Measurements from ENCODE around the gene STX8.

STX8 gene

GRCh38 chr17:9292561-9292941 is 283.1 kb downstream of the STX8 start:
- H3K4me3 ChIP-seq (ENCODE audit: low read length) = no peak overlapping the region
- DNase-seq (ENCODE audit: low read depth) = peak; percentile 43
- TF ChIP-seq, protein P1, sequence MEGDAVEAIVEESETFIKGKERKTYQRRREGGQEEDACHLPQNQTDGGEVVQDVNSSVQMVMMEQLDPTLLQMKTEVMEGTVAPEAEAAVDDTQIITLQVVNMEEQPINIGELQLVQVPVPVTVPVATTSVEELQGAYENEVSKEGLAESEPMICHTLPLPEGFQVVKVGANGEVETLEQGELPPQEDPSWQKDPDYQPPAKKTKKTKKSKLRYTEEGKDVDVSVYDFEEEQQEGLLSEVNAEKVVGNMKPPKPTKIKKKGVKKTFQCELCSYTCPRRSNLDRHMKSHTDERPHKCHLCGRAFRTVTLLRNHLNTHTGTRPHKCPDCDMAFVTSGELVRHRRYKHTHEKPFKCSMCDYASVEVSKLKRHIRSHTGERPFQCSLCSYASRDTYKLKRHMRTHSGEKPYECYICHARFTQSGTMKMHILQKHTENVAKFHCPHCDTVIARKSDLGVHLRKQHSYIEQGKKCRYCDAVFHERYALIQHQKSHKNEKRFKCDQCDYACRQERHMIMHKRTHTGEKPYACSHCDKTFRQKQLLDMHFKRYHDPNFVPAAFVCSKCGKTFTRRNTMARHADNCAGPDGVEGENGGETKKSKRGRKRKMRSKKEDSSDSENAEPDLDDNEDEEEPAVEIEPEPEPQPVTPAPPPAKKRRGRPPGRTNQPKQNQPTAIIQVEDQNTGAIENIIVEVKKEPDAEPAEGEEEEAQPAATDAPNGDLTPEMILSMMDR (conservative IDR thresholded peaks at IDR 0.05; ENCODE audit: low read length) = no peak

DNA sequence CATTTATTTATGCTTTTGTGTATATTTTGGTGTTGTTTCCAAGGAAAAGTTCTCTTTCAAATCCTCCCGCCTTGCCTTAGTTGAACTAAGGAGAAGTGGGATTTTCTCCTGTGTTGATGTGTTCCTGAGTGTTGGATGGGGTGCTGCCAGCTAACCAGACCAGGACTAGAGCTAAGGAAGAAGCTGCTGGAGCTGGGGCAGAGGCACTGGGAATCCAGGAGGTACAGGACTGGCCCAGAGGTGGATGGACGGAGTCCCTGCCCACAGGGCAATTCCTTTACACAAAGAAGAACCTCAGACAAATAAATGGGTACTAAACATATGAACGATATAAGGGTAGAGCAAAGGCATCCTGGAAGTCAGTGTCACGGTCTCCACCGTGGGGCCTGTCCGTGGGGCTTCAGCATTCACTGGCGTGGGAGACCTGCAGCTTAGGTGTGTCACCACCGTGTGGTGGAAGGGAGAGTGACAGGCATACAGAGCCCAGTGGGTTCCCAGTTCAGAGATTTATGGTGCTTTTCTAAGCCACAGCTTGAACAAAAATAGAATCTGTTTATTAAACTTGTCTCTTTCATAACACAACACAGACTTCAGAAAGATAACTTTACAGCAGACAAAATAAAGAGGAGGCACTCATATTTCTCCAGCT is 283.6 kb downstream of the STX8 start:
- peak; percentile 31 for DNase-seq (ENCODE audit: low read depth)
- TF ChIP-seq, protein P1 (conservative IDR thresholded peaks at IDR 0.05; ENCODE audit: low read length) = peak; percentile 75
- no peak overlapping the region for H3K4me3 ChIP-seq (ENCODE audit: low read length)

GRCh38 chr17:9290226-9290613 is 285.4 kb downstream of the STX8 start:
- TF ChIP-seq, protein P1 (conservative IDR thresholded peaks at IDR 0.05; ENCODE audit: low read length) = no peak
- no peak overlapping the region for H3K4me3 ChIP-seq (ENCODE audit: low read length)
- DNase-seq (ENCODE audit: low read depth) = no peak

DNA sequence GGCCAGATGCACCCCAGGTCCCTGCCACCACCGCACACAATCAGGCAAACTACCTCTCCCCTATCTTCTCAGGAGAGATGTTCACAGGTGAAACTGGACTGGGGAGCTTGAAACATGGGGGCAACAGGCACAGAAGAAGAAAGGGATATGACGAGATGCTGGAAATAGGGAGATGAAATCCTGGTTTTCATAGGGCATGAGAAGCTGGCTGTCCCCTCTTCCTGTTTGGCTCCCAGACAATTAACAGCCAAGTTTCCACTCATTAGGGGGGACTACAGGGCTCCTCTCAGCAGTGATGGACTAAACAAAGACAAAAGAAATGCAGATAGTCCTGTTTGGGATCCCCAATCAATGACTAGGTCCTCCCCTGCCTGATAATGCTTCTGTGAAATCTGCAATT is 288.3 kb downstream of the STX8 start:
- DNase-seq (ENCODE audit: low read depth) = no peak
- H3K4me3 ChIP-seq (ENCODE audit: low read length) = no peak overlapping the region
- TF ChIP-seq, protein P1 (conservative IDR thresholded peaks at IDR 0.05; ENCODE audit: low read length) = no peak

GRCh38 chr17:9286434-9286833 is 289.2 kb downstream of the STX8 start:
- DNase-seq (ENCODE audit: low read depth) = peak; percentile 40
- TF ChIP-seq, protein P1 (conservative IDR thresholded peaks at IDR 0.05; ENCODE audit: low read length) = no peak
- peak overlapping the region; percentile 50 for H3K4me3 ChIP-seq (ENCODE audit: low read length)

DNA sequence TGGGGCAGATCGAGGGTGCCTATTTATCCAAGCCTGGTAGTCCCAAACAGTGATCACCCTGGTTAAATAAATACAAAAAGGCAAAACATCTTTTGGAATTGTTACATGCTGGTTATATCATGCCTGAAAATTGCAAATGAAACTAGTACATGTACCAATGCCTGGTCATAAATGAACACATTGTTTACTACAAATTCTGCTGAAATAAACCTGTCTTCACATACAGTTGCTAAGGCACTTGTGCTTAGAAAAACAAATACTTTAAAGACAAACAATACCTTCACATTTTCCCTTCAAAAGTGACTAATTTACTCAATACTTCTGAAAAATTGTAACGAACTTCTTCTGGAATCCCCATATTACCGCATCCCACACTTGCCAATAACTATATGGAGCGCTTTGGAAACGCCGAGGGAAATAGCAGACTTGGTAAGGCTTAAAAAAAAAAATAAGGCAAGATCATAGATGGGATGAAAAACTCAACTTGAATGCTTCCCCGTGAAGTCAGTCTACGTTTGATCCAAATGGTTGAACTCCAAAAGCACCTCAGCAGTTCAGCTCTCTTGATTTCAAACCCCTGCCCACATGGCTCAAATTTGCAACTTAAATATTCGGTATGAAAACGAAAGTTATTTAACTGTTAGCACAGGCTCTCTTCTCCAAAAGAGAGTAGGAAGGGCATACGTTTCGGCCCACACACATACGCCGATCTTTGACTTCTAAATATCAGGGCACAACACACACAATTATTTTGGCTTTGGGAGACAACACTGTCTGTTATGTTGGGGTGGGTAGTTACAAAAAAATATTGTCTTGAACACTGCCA is 289.8 kb downstream of the STX8 start:
- TF ChIP-seq, protein P1 (conservative IDR thresholded peaks at IDR 0.05; ENCODE audit: low read length) = no peak
- peak overlapping the region; percentile 50 for H3K4me3 ChIP-seq (ENCODE audit: low read length)
- peak; percentile 78 for DNase-seq (ENCODE audit: low read depth)

- TF ChIP-seq, protein P1 (conservative IDR thresholded peaks at IDR 0.05; ENCODE audit: low read length) = no peak
- DNase-seq (ENCODE audit: low read depth) = peak; percentile 56
- H3K4me3 ChIP-seq (ENCODE audit: low read length) = no peak overlapping the region
Observed at GRCh38 chr17:9284884-9285283, 290.7 kb downstream of the STX8 start.
